HG02884 (cell line): Measurements from ENCODE around the gene ZDHHC1.
"Not testable (repeated sequence)": the region's sequence is repeated elsewhere in the genome, so short reads cannot be mapped to it uniquely, and the experiment has no call there.

Source experiments
- ATAC-seq: cut with Tn5 transposase; IDR thresholded peaks from one replicate; pipeline ENCODE4 v1.9.1; 2021; ENCODE audit warnings: mild to moderate bottlenecking, moderate library complexity; ENCODE audit not compliant: unreplicated experiment

The ZDHHC1 gene

DNA sequence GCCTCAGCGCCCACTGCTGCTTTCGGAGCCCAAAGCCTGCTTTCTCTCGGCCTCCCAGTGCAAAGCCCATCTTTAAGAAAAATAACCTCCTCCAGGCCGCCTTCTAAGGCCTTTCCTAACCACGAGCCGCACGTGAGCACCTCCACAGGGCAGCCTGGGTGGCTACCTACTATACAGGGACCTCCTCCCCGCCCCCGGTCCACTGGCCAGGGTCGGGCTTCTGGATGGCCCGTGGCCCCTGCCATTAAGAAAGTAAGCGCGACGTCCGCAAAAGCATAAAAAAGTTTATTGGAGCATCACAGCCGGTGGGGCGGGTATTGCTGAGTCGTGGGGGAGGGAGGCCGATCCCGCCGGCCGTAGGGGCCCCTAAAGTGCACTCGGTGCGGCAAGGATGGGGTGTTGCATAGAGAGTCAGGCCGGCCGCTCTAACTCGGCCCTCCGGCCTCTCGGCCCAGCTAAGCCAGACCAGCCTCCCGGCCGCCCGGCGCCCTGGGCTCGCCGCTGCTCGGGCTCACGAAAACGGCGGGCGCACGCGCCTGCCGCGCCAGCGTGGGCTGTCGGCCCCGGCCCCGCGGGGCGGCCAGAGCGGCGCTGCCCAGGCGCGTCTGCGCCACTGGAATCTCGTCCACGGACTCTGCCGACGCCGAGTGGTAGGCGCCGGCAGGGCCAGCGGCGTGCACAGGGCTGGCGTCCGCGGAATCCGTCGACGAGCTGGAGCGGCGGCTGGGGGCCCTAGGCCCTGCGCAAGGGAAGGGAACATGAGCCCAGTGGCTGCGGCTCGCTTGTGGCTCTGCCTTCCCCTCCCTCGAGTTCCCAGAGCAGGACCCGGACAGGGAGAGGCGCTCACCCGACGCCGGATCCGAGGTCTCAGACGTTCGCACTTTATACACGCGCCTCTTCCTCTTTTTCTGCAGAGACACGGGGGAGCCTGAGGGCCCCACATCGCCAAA is 21.8 kb downstream of the ZDHHC1 start:
- no peak for ATAC-seq

DNA sequence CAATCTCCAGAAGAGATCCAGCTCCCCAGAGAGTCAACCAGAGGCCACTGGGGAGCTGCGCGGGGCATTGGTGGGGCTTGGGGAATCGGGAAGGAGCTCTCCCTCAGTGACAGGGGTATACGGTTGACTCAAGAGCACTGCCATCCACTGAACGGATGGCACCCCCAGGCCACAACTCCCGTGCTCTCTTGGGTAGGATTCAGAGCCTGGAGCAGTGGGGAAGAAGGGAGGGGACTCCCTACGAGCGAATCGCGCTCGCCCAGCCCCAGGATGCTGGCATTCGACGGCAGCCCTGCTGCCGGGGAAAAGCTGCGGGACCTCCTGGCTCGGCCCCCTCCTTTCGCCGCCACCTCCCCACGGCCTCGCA is 22.5 kb downstream of the ZDHHC1 start:
- no peak for ATAC-seq

DNA sequence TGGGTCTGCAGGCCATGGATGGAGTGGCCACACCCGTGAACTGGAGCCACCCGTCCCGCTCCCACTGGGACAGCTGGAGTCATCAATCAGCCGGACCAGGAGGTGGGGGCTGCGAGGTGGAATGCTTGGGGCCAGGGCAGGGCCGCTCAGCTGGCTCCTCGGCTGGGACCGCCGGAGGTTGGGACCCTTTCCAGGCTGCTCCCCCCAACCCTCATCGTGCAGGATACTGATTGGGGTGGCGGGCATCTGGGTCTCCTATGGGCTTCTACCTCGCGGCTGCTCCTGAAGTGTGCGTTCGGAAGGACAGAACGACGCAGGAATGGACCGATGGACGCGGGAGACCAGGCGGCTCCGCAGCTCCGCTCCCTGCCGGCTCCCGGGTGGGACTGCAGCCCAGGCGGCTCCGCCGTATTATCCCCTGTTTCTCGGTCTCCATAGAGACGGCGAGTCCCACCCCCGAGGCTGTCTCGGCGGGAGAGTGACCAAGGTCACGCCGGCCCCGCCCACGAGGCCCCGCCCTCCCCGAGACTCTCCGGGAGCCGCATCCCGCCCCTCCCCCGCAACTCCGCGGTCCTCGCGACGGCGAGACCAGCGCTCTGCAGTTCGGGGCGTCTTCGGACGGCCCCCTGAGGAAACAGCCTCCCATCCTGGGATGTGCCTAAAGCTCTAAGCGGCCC is 23.0 kb downstream of the ZDHHC1 start, which contains the start of gene TPPP3:
Gene TPPP3, minus strand, starts transcription at position 388 of the 677 bp plus-strand sequence. CDS start 2,387 bp downstream, outside the sequence.
- no peak for ATAC-seq

DNA sequence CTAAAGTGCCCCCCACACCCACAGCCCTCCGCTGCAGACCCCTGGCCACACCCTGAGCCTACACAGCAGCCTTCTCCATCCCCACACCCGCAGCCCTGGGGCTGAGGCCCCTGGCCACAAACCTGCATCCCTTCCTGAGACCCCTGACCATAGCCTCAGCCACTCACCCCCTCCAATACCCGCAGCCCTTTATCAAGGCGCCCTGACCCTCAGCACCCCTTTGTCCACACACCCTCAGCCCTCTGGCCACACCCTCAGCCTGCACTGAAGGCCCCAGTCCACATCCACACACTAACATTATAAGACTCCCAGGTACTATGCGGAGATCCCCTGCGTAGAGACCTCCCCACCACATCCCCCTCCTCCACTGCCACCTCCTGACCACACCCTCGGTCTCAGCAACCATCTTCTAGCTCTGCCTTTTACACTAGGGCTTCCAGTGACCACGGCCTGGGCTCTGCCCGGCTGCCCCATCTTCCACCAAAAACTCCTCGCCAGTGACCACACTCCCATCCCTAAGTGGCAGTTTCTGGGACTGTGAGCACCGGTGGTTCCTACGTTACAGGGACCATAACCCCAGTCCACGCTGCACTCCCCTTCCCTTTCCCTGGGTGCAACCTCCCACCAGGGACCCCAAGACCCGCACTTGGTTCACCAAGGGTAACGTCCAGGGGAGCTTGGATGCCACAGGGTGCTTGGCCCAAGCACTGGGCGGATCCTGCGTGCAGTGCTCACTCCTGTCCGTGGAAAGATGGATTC is 23.8 kb downstream of the ZDHHC1 start:
- no peak for ATAC-seq

DNA sequence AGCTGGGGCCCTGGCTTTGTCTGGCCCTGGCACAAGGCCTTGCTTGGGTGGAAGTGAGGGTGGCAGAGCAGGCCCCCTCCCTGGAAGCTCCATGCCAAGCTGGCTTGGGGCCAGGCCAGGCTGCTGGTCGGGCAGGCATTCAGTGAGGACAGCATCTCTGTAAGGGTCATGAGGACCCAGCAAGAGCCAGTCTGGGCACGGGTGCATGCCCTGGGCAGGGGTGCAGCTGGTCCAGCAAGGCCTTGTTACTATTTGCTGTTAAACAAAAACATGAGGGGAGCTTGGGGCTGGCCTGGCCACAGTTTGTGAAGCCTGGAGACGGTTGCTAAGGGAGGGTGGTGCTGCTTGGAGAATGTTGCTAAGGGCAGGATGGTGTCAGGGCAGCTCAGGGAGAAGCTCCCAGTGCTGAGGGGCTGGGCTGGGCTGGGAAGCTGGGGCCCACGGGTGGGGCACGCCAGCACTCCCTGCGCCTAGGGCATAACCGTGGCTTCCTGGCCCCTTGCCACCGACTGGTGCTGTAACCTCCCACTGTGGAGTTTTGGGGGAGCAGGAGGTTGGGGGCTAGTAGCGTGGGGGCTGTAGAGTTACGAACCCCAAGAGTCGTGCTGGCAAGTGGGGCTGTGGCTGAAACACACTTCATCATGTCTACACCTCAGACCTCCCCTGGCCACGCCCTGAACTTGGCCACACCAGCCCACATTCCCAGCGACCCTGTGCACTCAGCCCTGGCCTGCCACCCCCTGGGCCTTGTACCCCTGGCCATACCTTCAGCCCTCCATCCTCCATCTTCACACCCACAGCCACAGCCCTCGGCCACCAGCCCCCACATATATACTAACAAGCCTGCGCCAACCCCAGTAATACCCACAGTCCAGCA is 24.6 kb downstream of the ZDHHC1 start:
- no peak for ATAC-seq

DNA sequence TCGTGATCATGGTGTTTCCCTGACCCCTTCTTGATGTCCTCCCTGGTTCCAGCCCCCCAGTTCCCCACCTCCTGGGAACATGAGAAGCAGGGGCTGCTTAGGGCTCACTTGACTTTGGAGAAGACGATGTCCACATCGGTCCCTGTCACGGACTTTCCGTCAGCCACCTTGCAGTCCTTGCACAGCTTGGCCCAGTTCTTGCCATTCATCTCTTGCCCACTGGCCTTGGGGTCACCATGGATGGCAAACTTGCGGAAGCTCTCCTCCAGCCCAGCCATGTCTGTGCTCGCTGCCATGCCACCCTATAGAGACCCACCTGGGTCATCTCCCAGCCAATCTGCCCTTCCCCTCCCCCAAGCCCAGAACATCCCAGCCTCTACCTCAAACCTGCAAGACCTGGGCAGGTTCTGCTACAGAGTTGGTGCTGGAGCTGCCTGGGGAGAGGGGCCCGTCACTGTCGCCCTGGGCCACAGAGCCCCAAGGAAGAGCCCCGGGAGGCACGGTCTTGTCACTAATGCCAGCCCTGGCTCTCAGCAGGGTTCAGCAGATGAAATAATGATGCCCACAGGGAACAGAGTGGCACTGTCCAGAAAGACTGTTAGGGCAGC is 25.4 kb downstream of the ZDHHC1 start:
- ATAC-seq, result no peak

DNA sequence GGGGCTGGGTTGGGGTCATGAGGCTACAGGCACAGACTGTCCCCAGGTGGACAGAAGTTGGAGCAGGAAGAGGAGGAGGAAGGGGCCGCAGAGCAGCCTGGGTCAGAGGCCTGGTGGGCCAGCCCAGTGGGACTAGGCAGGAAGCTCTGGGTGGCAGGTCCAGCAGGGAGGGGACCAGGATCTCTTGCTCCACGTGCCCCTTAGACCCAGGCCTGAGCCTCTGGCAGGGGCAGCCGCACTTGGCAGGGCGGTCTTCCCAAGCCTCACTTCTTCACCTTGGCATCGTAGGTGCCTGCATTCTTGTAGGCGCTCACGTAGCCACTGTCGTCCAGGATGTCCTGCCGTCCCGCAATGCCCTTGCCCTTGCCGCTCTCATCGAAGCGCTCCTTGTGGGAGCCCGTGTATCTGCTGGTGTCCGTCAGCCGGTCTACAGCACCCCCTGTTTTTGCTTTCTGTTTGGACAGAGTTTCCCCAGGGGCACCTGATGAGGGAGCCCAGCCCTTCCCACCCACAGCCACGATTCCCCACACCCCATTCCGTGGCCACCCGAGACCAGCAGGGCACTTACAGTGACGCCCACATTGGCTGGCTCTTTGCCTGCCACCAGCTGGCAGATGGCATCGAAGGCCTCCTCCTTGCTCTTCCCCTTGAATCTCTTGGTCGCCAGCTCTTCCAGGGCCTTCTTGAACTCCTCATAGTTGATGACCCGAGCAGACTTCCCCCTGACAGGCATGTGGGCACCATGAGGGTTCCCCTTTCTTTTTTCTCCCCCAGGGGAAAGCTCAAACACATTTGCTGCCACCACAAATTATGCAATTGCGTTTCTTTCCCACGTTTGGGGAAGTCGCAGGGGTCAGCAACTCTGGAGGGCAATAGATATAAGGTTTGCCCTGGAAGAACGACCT is 26.1 kb downstream of the ZDHHC1 start:
- no peak for ATAC-seq

DNA sequence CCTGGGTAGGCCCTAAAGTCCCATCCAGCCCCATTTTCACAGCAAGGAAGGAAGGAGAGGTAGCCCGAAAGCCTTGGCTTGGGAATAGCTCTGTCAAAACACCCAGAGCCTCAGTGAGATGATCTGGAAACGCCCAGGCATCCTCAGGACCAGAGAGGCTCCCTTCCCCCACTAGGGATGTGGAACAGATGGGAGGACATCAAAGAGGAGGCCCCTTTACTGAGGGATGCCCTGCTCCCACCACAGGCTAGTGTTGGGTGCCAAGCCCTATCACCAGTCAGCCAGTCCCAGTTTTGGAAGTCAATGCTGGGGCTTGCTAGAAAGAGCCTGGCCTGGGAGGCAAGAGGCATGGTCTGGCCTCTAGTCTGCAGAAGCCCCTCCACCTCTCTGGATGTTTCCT is 27.7 kb downstream of the ZDHHC1 start:
- no peak for ATAC-seq

DNA sequence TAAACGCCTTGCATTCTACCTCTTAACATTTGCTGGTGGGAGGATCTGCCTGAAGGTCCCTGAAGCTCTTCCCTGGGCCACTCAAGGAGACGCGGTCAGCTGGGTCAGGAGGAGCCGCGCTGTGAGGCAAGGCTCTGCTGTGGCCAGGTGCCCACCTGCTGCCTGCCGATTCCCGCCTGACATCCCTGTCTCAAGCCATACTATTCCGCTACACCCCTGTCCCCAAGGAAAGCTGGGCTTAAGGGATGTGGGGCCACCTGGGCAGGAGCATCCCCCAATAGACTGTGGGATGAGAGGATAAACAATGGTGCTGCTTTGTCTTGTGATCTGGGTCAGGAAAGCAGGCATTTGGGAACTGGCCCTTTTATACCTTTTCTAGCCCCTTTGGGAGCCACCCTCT is 28.1 kb downstream of the ZDHHC1 start:
- ATAC-seq, result no peak

DNA sequence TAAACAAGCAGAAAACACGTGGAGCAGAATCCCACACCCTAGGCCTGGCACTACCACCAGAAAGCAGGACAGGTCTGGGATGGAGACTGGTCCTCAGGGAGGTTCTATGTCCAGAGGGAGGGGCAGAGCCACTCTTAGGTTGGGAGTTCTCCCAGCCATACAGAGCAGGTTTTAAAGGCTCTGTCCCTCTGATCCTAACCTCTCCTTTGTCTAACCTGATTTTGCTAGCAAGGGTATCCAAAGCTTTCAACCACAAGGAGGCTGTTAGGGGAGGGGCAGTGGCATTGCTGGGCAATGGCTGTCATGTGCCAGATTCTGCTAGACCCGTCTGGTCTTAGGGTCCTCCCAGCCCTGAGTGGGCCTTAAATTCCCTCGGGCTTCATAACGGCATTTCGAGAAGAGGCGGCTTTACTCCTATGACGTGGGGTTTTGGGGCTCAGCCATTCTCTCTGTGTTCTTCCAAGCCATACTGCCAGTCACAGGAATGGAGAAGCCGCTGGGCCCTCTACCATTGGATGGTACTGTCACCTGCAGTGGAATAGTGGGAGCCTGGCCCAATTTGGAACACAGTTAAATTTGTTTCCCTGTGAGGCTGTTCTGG is 28.7 kb downstream of the ZDHHC1 start:
- ATAC-seq, result no peak

DNA sequence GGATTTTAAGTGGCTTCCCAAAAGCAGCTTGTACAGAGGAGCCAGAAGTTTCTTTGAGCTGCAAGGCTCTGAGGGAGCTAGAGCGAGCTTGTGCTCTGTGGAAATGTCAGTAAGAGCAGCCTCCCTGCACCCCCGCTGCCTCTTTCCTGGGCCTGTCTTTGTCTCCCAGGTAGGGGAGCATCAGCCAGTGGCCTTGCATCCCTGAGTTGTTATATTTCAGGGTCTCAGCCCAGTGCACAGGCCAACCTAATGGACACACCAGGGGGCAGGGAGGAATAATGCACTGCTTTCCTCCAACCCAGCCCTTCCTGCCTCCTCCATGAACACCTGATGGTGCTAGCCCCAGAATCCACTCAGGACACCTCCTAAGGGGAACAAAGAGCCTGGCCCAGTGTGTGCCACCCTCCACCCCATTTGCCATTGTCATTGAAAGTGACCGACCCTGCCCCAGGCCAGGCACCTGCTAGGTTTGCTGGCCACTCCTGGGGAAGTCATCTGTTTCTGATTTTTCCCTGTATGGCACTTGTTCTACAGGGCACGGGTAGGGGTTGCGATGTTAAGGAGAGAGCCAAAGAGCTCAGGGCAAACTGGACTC is 29.3 kb downstream of the ZDHHC1 start:
- no peak for ATAC-seq

DNA sequence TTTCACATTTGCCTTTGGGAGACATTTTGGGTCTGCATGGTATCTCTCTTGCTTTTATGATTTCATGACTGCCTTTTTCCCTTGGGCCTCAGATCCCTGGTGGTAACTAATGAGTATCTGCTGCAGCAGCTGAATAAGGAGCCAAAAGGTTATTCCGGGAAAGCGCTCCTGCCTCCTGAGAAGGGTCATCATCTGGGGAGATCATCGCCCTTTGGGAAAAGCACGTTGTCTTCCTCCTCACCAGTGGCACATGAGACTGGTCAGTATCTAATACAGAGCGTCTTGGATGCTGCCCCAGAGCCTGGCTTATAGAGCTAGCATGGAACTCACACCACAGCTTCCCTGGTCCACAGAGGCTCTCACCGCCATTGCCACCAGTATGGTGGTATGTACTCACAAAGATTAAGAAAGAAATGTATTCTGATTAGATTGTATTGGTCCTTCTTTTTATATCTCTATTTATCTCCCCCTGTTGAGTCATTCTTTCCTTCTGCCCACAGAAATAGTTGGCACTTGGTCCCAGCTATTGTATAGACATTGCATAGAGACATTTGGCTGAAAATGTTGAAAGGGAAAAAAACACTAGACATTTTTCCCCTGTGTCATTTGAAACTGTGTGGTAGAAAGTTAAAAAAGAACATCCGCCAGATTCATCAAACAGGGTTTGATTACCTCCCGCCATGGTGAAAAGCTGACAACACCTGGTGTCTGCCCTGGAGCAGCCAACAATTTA is 31.3 kb downstream of the ZDHHC1 start:
- ATAC-seq, result no peak

DNA sequence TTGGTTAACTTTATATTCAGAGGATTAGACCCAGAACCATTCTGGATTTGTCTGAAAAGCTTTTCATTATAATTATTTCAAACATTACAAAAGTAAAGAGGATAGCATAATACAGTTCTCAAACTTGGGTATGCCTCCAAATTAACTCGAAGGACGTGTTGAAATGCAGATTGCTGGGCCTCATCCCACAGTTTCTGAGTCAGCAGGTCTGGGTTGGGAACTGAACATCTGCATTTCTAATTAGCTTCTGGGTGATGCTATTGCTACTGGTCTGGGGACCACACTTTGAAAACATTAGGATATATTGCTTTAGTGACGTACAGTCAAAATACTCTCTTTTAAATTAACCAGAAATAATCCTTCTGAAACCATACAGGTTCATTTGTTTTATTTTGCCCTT is 33.0 kb downstream of the ZDHHC1 start:
- no peak for ATAC-seq

DNA sequence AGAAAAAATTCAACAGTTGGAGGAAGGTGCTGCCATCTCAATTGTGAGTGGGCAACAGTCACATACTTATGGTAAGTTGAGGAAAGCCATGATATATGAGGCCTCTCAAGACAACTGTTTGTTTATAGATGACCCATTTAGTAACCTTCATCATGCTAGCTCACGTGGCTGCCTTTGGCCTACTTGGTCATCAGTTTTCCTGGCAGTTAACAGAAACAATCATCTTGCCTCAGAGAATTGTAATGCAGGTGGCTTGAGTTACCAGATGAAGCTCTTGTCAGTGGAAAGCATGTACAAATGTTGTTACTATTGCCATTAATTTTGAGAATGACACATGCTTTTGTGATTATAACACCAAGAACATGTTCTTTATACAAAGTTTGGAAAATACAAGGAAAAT is 37.6 kb downstream of the ZDHHC1 start:
- ATAC-seq, result no peak

DNA sequence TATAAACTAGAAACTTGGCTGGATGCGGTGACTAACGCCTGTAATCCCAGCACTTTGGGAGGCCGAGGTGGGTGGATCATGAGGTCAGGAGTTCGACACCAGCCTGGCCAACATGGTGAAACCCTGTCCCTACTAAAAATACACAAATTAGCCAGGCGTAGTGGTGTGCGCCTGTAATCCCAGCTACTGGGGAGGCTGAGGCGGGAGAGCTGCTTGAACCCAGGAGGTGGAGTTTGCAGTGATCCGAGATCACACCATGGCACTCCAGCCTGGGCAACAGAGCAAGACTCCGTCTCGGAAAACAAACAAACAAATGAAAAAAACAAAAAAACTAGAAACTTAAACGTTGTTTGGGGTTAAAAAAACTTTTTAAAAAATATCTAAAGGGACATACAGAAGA is 40.3 kb downstream of the ZDHHC1 start:
- not testable (repeated sequence) for ATAC-seq

DNA sequence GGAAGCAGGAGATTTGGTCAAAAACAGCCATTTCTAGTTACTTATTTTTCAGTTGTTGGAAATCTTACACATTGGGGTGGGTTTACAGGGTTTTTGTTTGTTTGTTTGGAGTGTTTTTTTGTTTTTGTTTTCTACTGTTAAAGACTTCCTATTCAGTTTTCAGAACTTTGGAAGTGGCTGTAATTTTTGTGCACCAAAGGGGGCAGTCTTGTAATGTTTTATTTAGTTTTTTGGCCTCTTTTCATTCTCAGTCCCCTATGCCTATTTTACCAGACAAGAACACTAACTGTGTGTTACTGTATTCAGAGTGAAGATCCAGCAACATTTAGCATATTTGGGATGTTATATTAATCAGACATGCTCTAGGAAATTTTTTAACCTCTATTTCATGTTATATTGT is 43.6 kb downstream of the ZDHHC1 start:
- ATAC-seq, result no peak

DNA sequence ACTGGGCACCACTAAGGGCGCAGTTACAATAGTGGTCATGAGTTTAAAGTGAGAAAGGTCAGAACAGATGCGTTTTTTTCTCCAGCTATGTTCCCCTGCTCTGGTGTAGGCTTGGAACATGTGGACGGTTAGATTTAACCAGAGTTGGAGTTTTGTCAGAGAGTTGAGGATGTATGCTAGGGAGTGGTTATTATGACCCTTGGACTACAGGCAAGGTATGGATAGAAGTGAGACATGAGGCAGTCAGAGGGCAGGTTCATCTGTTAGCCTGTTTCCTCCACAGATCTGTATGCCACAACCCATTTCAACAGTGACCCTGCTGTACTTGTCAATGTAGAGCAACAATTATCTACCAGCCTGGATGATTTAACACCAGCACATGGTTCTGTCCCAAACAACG is 45.6 kb downstream of the ZDHHC1 start:
- ATAC-seq, result no peak
